Measurements from ENCODE around the gene ZDHHC14.

- TF ChIP-seq POLR2A (IDR thresholded peaks at IDR 0.05; ENCODE audit: low read length) (no peak), GATA1 (IDR thresholded peaks at IDR 0.05; ENCODE audit: low read depth, low read length) (no peak)
These were observed 340.4 kb downstream of the ZDHHC14 start for GRCh38 chr6:157721426-157721825.
